ENCODE measurements around the gene SLC7A6OS. TPM values are rescaled to one million over a fixed set of nuclear protein-coding genes. Genes with fewer than 3 reads are reported as not detected.

SLC7A6OS gene
- total RNA-seq, 1 experiment from 2014 or later: 16.0 TPM

GRCh38 chr16:68255712-68256111 lies 55.0 kb downstream of the SLC7A6OS start:
- no peak for ATAC-seq
- intact Hi-C loops (cut with micrococcal nuclease; ENCODE audit: unreplicated experiment): no loop called here

GRCh38 chr16:68253721-68254120 lies 57.0 kb downstream of the SLC7A6OS start:
- ATAC-seq (no peak), DNase-seq (ENCODE audit: low read depth, low spot score) (no peak)
- no peaks in the 10 kb centered on the region for H3K27me3 ChIP-seq (ENCODE audit: control insufficient read depth, insufficient read depth, low read length)
- ChIA-PET POLR2A (interaction anchor here (0.7 kb wide), 1 partner anchor 10 kb away, joined by 14 read pairs; no protein-coding TSS in a partner anchor), CTCF (no interaction called here)
- no peaks in the 10 kb centered on the region for H3K36me3 ChIP-seq (ENCODE audit: control insufficient read depth, insufficient read depth, low read length)
- no TSS peak for BruUV-seq (replicated peaks)
- H3K27ac ChIP-seq (ENCODE audit: low read length): no peak overlapping the region
- no peaks in the 10 kb centered on the region; the same call in 1 of the 2 replicates for H3K4me1 ChIP-seq (ENCODE audit: control insufficient read depth, insufficient read depth, low read length)
- H3K4me3 ChIP-seq (ENCODE audit: low read depth in 2 of 2, low read length in 2 of 2): no peak overlapping the region
- no peaks in the 10 kb centered on the region for H3K9me3 ChIP-seq (ENCODE audit: control insufficient read depth, insufficient read depth, low read depth, low read length)
- in situ Hi-C loops (cut with HindIII; ENCODE audit: low pct_unique_long_range_greater_than_20kb, low sequenced_read_pairs) (no loop called here), intact Hi-C loops (cut with micrococcal nuclease; ENCODE audit: unreplicated experiment) (no loop called here)
- TF ChIP-seq SIN3A (IDR thresholded peaks at IDR 0.05; ENCODE audit: borderline replicate concordance, insufficient read depth, low read depth, low read length): no peak
- TF ChIP-seq REST (IDR thresholded peaks at IDR 0.05; ENCODE audit: insufficient read depth in 1 of 2, low read depth in 2 of 2, low read length in 1 of 2): no peak
- TF ChIP-seq TCF7L2 (IDR thresholded peaks at IDR 0.05; ENCODE audit: low read depth, low read length): no peak
- no peak for TF ChIP-seq CTCF (IDR thresholded peaks at IDR 0.05)
- no peak for TF ChIP-seq POLR2AphosphoS5 (IDR thresholded peaks at IDR 0.05; ENCODE audit: low read depth, low read length)

More at GRCh38 chr16:68255712-68256111, 55.0 kb downstream of the SLC7A6OS start:
- no peak overlapping the region for H3K4me3 ChIP-seq (ENCODE audit: low read depth in 2 of 2, low read length in 2 of 2)
- H3K36me3 ChIP-seq (ENCODE audit: control insufficient read depth, insufficient read depth, low read length): no peaks in the 10 kb centered on the region
- CTCF ChIA-PET: no interaction called here
- no peak for TF ChIP-seq SIN3A (IDR thresholded peaks at IDR 0.05; ENCODE audit: borderline replicate concordance, insufficient read depth, low read depth, low read length)
- TF ChIP-seq REST (IDR thresholded peaks at IDR 0.05; ENCODE audit: insufficient read depth in 1 of 2, low read depth in 2 of 2, low read length in 1 of 2): no peak
- no peak for TF ChIP-seq POLR2AphosphoS5 (IDR thresholded peaks at IDR 0.05; ENCODE audit: low read depth, low read length)
- no peak for TF ChIP-seq TCF7L2 (IDR thresholded peaks at IDR 0.05; ENCODE audit: low read depth, low read length)
- no peak for TF ChIP-seq CTCF (IDR thresholded peaks at IDR 0.05)
- H3K9me3 ChIP-seq (ENCODE audit: control insufficient read depth, insufficient read depth, low read depth, low read length): no peaks in the 10 kb centered on the region
- no peak overlapping the region for H3K27ac ChIP-seq (ENCODE audit: low read length)
- no TSS peak for BruUV-seq (replicated peaks)
- H3K4me1 ChIP-seq (ENCODE audit: control insufficient read depth, insufficient read depth, low read length): no peaks in the 10 kb centered on the region; the same call in 1 of the 2 replicates
- POLR2A ChIA-PET: interaction anchor here (0.7 kb wide), 1 partner anchor 14 kb away, joined by 3 read pairs; no protein-coding TSS in a partner anchor
- no peak for DNase-seq (ENCODE audit: low read depth, low spot score)
- in situ Hi-C loops (cut with HindIII; ENCODE audit: low pct_unique_long_range_greater_than_20kb, low sequenced_read_pairs): no loop called here
- no peaks in the 10 kb centered on the region for H3K27me3 ChIP-seq (ENCODE audit: control insufficient read depth, insufficient read depth, low read length)
